ENCODE measurements around the gene AGBL4. TPM values are rescaled to one million over a fixed set of nuclear protein-coding genes. Genes with fewer than 3 reads are reported as not detected.

The AGBL4 gene
- total RNA-seq, 1 experiment from 2014 or later, result 0.33 TPM

DNA sequence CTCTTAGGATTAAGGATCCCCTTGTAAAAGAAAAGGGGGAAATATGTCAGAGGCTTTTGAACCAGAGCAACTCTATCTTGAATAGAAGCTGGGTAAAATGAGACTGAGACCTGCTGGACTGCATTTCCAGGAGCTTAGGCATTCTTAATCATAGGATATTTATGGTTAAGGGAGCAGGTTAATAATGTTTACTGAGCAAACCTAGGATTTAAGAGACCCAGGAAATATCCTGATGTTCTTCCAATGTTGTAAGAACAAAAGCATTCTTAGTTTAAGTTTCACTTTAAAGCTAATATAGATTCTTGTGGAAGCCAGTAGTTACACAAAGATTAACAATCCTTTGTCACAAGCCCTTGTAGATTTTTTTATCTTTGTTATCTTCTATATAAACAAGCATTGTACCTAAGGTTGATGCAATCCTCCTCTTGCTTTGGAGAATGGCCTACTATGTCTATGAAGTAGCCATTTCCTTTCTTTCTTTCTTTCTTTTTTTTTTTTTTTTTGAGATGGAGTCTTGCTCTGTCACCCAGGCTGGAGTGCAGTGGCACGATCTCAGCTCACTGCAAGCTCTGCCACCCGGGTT, 676.9 kb downstream of the AGBL4 start:
- Histone ChIP-seq H3K9me2 (replicated peaks; ENCODE audit: low read length) (no peaks in the 10 kb centered on the region), H3K9me3 (ENCODE audit: low read length) (no peaks in the 10 kb centered on the region), H2AFZ (ENCODE audit: low read length) (peak overlapping the region; percentile 22), H3F3A (ENCODE audit: low read length, unreplicated experiment) (no peaks in the 10 kb centered on the region), H3K27me3 (ENCODE audit: low read length) (no peaks in the 10 kb centered on the region), H3K4me3 (ENCODE audit: low read length) (0 out of 2 replicates have a peak overlapping the region, but pooled peaks have one; percentile 8), H3K9ac (ENCODE audit: low read length) (peak overlapping the region; percentile 57), H3K4me2 (ENCODE audit: low read length) (peak overlapping the region; percentile 72), H3K36me3 (ENCODE audit: low read depth, low read length) (no peaks in the 10 kb centered on the region), H3K4me1 (ENCODE audit: insufficient read depth, low read length) (peaks cover 51% of the 10 kb centered on the region), H4K20me1 (ENCODE audit: low read length) (no peaks in the 10 kb centered on the region), H3K27ac (ENCODE audit: low read length) (peak overlapping the region; percentile 92), H3K79me2 (ENCODE audit: low read length) (no peaks in the 10 kb centered on the region)
- no TSS peak for BruUV-seq (replicated peaks)
- ChIA-PET CTCF (no interaction called here), POLR2A (ENCODE audit: unreplicated experiment) (interaction anchor here (0.6 to 0.7 kb wide), 2 partner anchors 10 to 122 kb away, joined by 3 to 5 read pairs; no protein-coding TSS in a partner anchor)
- intact Hi-C loops (cut with micrococcal nuclease), result loop anchor here (2.0 to 5.0 kb wide), 7 partner anchors 26 to 430 kb away; no protein-coding TSS in a partner anchor
- DNase-seq, result peak; percentile 95
- ATAC-seq, result peak; percentile 90
- no peak for TF ChIP-seq EZH2 (IDR thresholded peaks at IDR 0.05; ENCODE audit: low read length, unreplicated experiment)
- TF ChIP-seq EZH2phosphoT487 (IDR thresholded peaks at IDR 0.05; ENCODE audit: borderline replicate concordance, low read length), result no peak
- TF ChIP-seq, protein P1, sequence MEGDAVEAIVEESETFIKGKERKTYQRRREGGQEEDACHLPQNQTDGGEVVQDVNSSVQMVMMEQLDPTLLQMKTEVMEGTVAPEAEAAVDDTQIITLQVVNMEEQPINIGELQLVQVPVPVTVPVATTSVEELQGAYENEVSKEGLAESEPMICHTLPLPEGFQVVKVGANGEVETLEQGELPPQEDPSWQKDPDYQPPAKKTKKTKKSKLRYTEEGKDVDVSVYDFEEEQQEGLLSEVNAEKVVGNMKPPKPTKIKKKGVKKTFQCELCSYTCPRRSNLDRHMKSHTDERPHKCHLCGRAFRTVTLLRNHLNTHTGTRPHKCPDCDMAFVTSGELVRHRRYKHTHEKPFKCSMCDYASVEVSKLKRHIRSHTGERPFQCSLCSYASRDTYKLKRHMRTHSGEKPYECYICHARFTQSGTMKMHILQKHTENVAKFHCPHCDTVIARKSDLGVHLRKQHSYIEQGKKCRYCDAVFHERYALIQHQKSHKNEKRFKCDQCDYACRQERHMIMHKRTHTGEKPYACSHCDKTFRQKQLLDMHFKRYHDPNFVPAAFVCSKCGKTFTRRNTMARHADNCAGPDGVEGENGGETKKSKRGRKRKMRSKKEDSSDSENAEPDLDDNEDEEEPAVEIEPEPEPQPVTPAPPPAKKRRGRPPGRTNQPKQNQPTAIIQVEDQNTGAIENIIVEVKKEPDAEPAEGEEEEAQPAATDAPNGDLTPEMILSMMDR (conservative IDR thresholded peaks at IDR 0.05; ENCODE audit: low read depth, low read length), result no peak

DNA sequence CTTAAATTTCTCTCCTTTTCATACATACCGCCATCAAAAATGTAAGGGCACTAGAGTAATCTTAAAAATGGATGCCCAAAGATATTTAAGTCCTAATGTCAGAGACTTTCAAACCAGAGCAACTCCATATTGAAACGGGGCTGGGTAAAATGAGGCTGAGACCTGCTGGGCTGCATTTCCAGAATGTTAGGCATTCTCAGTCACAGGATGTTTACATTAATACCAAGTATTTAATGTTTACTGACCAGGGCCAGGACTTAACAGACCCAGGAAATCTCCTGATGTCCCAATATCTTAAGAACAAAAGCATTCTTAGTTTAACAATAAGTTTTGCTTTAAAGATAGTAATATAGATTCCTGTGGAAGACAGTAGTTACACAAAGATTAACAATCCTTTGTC, 683.2 kb downstream of the AGBL4 start:
- H3K4me3 ChIP-seq (ENCODE audit: low read length), result no peak overlapping the region
- peak; percentile 38; the same call in 1 of the 2 replicates for ATAC-seq
- H3K9ac ChIP-seq (ENCODE audit: low read length), result no peak overlapping the region
- H3K79me2 ChIP-seq (ENCODE audit: low read length), result no peaks in the 10 kb centered on the region
- DNase-seq, result peak; percentile 68
- BruUV-seq (replicated peaks), result no TSS peak
- peak overlapping the region; percentile 13; the same call in 1 of the 2 replicates for H3K4me2 ChIP-seq (ENCODE audit: low read length)
- H3K36me3 ChIP-seq (ENCODE audit: low read depth, low read length), result no peaks in the 10 kb centered on the region
- H3K4me1 ChIP-seq (ENCODE audit: insufficient read depth, low read length), result peaks cover 21% of the 10 kb centered on the region
- H3K9me2 ChIP-seq (replicated peaks; ENCODE audit: low read length), result no peaks in the 10 kb centered on the region
- H3F3A ChIP-seq (ENCODE audit: low read length, unreplicated experiment), result no peaks in the 10 kb centered on the region
- intact Hi-C loops (cut with micrococcal nuclease), result no loop called here
- TF ChIP-seq EZH2phosphoT487 (IDR thresholded peaks at IDR 0.05; ENCODE audit: borderline replicate concordance, low read length), result no peak
- TF ChIP-seq, protein P1 (conservative IDR thresholded peaks at IDR 0.05; ENCODE audit: low read depth, low read length), result no peak
- no peak for TF ChIP-seq EZH2 (IDR thresholded peaks at IDR 0.05; ENCODE audit: low read length, unreplicated experiment)
- no peaks in the 10 kb centered on the region for H3K9me3 ChIP-seq (ENCODE audit: low read length)
- peak overlapping the region; percentile 36 for H3K27ac ChIP-seq (ENCODE audit: low read length)
- no peaks in the 10 kb centered on the region for H4K20me1 ChIP-seq (ENCODE audit: low read length)
- peak overlapping the region; percentile 30; the same call in 1 of the 2 replicates for H2AFZ ChIP-seq (ENCODE audit: low read length)
- POLR2A ChIA-PET (ENCODE audit: unreplicated experiment), result no interaction called here
- no peaks in the 10 kb centered on the region for H3K27me3 ChIP-seq (ENCODE audit: low read length)
- CTCF ChIA-PET, result no interaction called here

DNA sequence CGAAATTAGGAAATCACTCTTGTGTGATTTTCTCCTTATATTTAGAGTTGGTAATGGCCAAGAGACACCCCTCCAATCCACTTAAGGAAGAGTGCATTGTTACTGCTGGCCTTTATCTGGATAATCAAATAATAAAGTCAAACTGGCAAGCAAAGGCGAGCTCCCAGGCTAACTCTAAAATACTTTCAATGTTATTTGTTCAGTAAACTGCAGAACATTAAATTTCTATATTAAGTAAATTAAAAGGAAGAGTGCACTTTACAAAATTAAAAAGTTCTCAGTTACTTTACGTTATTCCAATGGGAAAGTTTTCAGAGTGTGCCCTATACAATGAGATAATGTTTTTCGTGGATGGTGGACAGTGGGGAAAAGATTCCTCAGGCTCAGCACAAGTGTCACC, 684.7 kb downstream of the AGBL4 start:
- BruUV-seq (replicated peaks), result no TSS peak
- no peaks in the 10 kb centered on the region for H3K9me3 ChIP-seq (ENCODE audit: low read length)
- H3F3A ChIP-seq (ENCODE audit: low read length, unreplicated experiment), result no peaks in the 10 kb centered on the region
- intact Hi-C loops (cut with micrococcal nuclease), result no loop called here
- TF ChIP-seq EZH2phosphoT487 (IDR thresholded peaks at IDR 0.05; ENCODE audit: borderline replicate concordance, low read length), result no peak
- TF ChIP-seq, protein P1 (conservative IDR thresholded peaks at IDR 0.05; ENCODE audit: low read depth, low read length), result no peak
- TF ChIP-seq EZH2 (IDR thresholded peaks at IDR 0.05; ENCODE audit: low read length, unreplicated experiment), result no peak
- H3K79me2 ChIP-seq (ENCODE audit: low read length), result no peaks in the 10 kb centered on the region
- H3K4me3 ChIP-seq (ENCODE audit: low read length), result no peak overlapping the region
- no peaks in the 10 kb centered on the region for H3K27me3 ChIP-seq (ENCODE audit: low read length)
- ChIA-PET POLR2A (ENCODE audit: unreplicated experiment) (no interaction called here), CTCF (no interaction called here)
- H3K27ac ChIP-seq (ENCODE audit: low read length), result no peak overlapping the region
- peaks cover 25% of the 10 kb centered on the region for H3K4me1 ChIP-seq (ENCODE audit: insufficient read depth, low read length)
- H3K4me2 ChIP-seq (ENCODE audit: low read length), result no peak overlapping the region
- H3K36me3 ChIP-seq (ENCODE audit: low read depth, low read length), result no peaks in the 10 kb centered on the region
- no peak overlapping the region for H3K9ac ChIP-seq (ENCODE audit: low read length)
- H2AFZ ChIP-seq (ENCODE audit: low read length), result no peak overlapping the region
- ATAC-seq, result no peak
- no peak for DNase-seq
- no peaks in the 10 kb centered on the region for H4K20me1 ChIP-seq (ENCODE audit: low read length)
- H3K9me2 ChIP-seq (replicated peaks; ENCODE audit: low read length), result no peaks in the 10 kb centered on the region
